Neuronal stem cell (in vitro differentiated cells): ENCODE results near the gene TMEM250.

Source experiments
- DNase-seq: peaks from one replicate; pipeline ENCODE4 v3.0.0-alpha.2; 2013; ENCODE audit warnings: low spot score
- H2AFZ ChIP-seq: one replicate; pipeline ENCODE4 v1.6.1; 2013; ENCODE audit warnings: mild to moderate bottlenecking, low read length, inconsistent platforms
- H2AK5ac ChIP-seq: 2 replicates; pipeline ENCODE4 v1.6.1; 2013; ENCODE audit warnings: low read depth, mild to moderate bottlenecking, inconsistent platforms, low read length, moderate library complexity, mixed read lengths
- H2BK120ac ChIP-seq: 2 replicates; pipeline ENCODE4 v1.6.1; 2013; ENCODE audit warnings: low read depth, mild to moderate bottlenecking, inconsistent platforms, low read length, moderate library complexity, mixed read lengths
- H2BK12ac ChIP-seq: one replicate; pipeline ENCODE4 v1.6.1; 2013; ENCODE audit warnings: low read length, inconsistent platforms
- H2BK15ac ChIP-seq: 2 replicates; pipeline ENCODE4 v1.6.1; 2013; ENCODE audit warnings: mild to moderate bottlenecking, low read length, inconsistent platforms, mixed read lengths
- H2BK5ac ChIP-seq: one replicate; pipeline ENCODE4 v1.6.1; 2013; ENCODE audit warnings: inconsistent platforms, mild to moderate bottlenecking, low read length, moderate library complexity
- H3K14ac ChIP-seq: one replicate; pipeline ENCODE4 v1.6.1; 2013; ENCODE audit warnings: low read length, inconsistent platforms
- H3K18ac ChIP-seq: 2 replicates; pipeline ENCODE4 v1.6.1; 2013; ENCODE audit warnings: low read length, inconsistent platforms
- H3K23ac ChIP-seq: 2 replicates; pipeline ENCODE4 v1.6.1; 2013; ENCODE audit warnings: low read depth, mild to moderate bottlenecking, mixed read lengths, low read length, inconsistent platforms; ENCODE audit not compliant: poor library complexity
- H3K27ac ChIP-seq: replicated peaks from 3 replicates; pipeline ENCODE4 v1.5.1; 2013; ENCODE audit warnings: low read length, inconsistent platforms
- H3K27me3 ChIP-seq, 3 experiments: 2 replicates each; pipeline ENCODE4 v1.6.1; 2013; ENCODE audit warnings: low read length in 3 of 3, mild to moderate bottlenecking in 2 of 3, inconsistent platforms in 1 of 3, low read depth in 1 of 3, mixed read lengths in 1 of 3, moderate library complexity in 1 of 3; ENCODE audit not compliant: control insufficient read depth in 3 of 3, insufficient read depth in 3 of 3
- H3K36me3 ChIP-seq, 2 donors: replicated peaks in 1 of 2; 2 replicates each; pipeline ENCODE4 v1.6.1; 2013; ENCODE audit warnings: low read length in 2 of 2; ENCODE audit not compliant: control insufficient read depth in 2 of 2, insufficient read depth in 2 of 2
- H3K4ac ChIP-seq: 2 replicates; pipeline ENCODE4 v1.6.1; 2013; ENCODE audit warnings: inconsistent platforms, mild to moderate bottlenecking, low read length, moderate library complexity
- H3K4me1 ChIP-seq, 2 donors: 1 replicate in 1 of 2; 2 replicates in 1 of 2; pipeline ENCODE4 v1.6.1; 2013; ENCODE audit warnings: low read length in 2 of 2, low read depth in 1 of 2; ENCODE audit not compliant: control insufficient read depth in 2 of 2, insufficient read depth in 1 of 2
- H3K4me2 ChIP-seq: one replicate; pipeline ENCODE4 v1.6.1; 2013; ENCODE audit warnings: mild to moderate bottlenecking, low read length, inconsistent platforms; ENCODE audit not compliant: insufficient read depth, poor library complexity, severe bottlenecking
- H3K4me3 ChIP-seq, 2 donors: 2 replicates each; pipeline ENCODE4 v1.5.1; 2013; ENCODE audit warnings: low read length in 2 of 2, mild to moderate bottlenecking in 2 of 2, inconsistent platforms in 1 of 2, moderate library complexity in 1 of 2
- H3K79me1 ChIP-seq: one replicate; pipeline ENCODE4 v1.6.1; 2013; ENCODE audit warnings: low read depth, mild to moderate bottlenecking, inconsistent platforms, low read length, moderate library complexity
- H3K9ac ChIP-seq: one replicate; pipeline ENCODE4 v1.6.1; 2013; ENCODE audit warnings: mild to moderate bottlenecking, low read depth, low read length, inconsistent platforms; ENCODE audit not compliant: poor library complexity
- H3K9me3 ChIP-seq, 2 donors: replicated peaks in 1 of 2; 2 replicates each; pipeline versions ENCODE3 to v1.6.1; 2013; ENCODE audit warnings: low read length in 2 of 2, mild to moderate bottlenecking in 2 of 2, inconsistent platforms in 1 of 2, low read depth in 1 of 2, mixed read lengths in 1 of 2, moderate library complexity in 1 of 2; ENCODE audit not compliant: control insufficient read depth in 2 of 2, insufficient read depth in 1 of 2
- H4K8ac ChIP-seq: one replicate; pipeline ENCODE4 v1.6.1; 2013; ENCODE audit warnings: low read depth, mild to moderate bottlenecking, inconsistent platforms, low read length, moderate library complexity
- H4K91ac ChIP-seq: one replicate; pipeline ENCODE4 v1.6.1; 2013; ENCODE audit warnings: low read length, low read depth, mild to moderate bottlenecking, inconsistent platforms; ENCODE audit not compliant: poor library complexity
- WGBS, 2 donors: extraction: QIAGEN DNeasy Blood & Tissue Kit; methylation state at CpG; one replicate each; pipeline ENCODE4 v1.1.7; 2013; ENCODE audit warnings: missing lambda C conversion rate in 2 of 2, mixed read lengths in 1 of 2; ENCODE audit not compliant: insufficient read length in 2 of 2, insufficient replicate concordance in 1 of 2; ENCODE audit errors: extremely low coverage in 2 of 2; 5-methylcytosine and 5-hydroxymethylcytosine counted together

Gene TMEM250

GRCh38 chr9:136110082-136111061 lies 8.3 kb downstream of the TMEM250 start:
- peak overlapping the region; percentile 96 for H3K23ac ChIP-seq
- peak overlapping the region; percentile 99 for H2BK120ac ChIP-seq
- H2BK12ac ChIP-seq = peak overlapping the region; percentile 99
- WGBS, 2 donors = no CpG with 5 or more reads among the region's 42 CpGs
- H3K14ac ChIP-seq = peak overlapping the region; percentile 100
- peak overlapping the region; percentile 99 for H3K4ac ChIP-seq
- peak overlapping the region; percentile 97 for H2BK5ac ChIP-seq
- H3K9me3 ChIP-seq = no peaks in the 10 kb centered on the region
- peaks cover 7 to 13% of the 10 kb centered on the region in 2 donors for H3K36me3 ChIP-seq
- peak overlapping the region; percentile 54 for H3K27ac ChIP-seq
- peak overlapping the region; percentile 99 for H3K18ac ChIP-seq
- peak overlapping the region; percentile 71 for H3K4me2 ChIP-seq
- no peak for DNase-seq
- H3K4me3 ChIP-seq = peak overlapping the region in 1 of 2 donors; percentile 52
- peak overlapping the region; percentile 43 for H4K91ac ChIP-seq
- peaks cover 10% of the 10 kb centered on the region for H3K79me1 ChIP-seq
- H4K8ac ChIP-seq = peak overlapping the region; percentile 70
- H3K4me1 ChIP-seq = peaks cover 24 to 38% of the 10 kb centered on the region in 2 donors
- peak overlapping the region; percentile 100 for H2AK5ac ChIP-seq
- H3K27me3 ChIP-seq = peaks cover 0 to 3% (median 0%) of the 10 kb centered on the region in 3 experiments
- H2AFZ ChIP-seq = peak overlapping the region; percentile 51
- peak overlapping the region; percentile 99 for H2BK15ac ChIP-seq
- H3K9ac ChIP-seq = peak overlapping the region; percentile 92

GRCh38 chr9:136109351-136110081 lies 9.2 kb downstream of the TMEM250 start:
- Histone ChIP-seq H2AK5ac (peak overlapping the region; percentile 100), H3K23ac (peak overlapping the region; percentile 96), H4K91ac (peak overlapping the region; percentile 43), H4K8ac (peak overlapping the region; percentile 70), H2BK15ac (peak overlapping the region; percentile 97), H2AFZ (peak overlapping the region; percentile 51), H2BK120ac (peak overlapping the region; percentile 99), H3K9ac (peak overlapping the region; percentile 92), H3K14ac (peak overlapping the region; percentile 67), H3K27ac (peak overlapping the region; percentile 54), H3K4me1 (peaks cover 26 to 47% of the 10 kb centered on the region in 2 donors), H3K79me1 (peaks cover 6% of the 10 kb centered on the region), H3K4me2 (peak overlapping the region; percentile 71), H3K4me3 (peak overlapping the region in 1 of 2 donors; percentile 52), H3K18ac (peak overlapping the region; percentile 99), H3K9me3 (no peaks in the 10 kb centered on the region), H3K36me3 (peaks cover 0 to 4% of the 10 kb centered on the region in 2 donors), H3K27me3 (peaks cover 0 to 11% (median 0%) of the 10 kb centered on the region in 3 experiments), H3K4ac (peak overlapping the region; percentile 99), H2BK12ac (peak overlapping the region; percentile 75), H2BK5ac (peak overlapping the region; percentile 97)
- WGBS, 2 donors = no CpG with 5 or more reads among the region's 48 CpGs
- DNase-seq = no peak

- Histone ChIP-seq H2BK5ac (peak overlapping the region; percentile 97), H3K79me1 (peaks cover 6% of the 10 kb centered on the region), H3K27me3 (peaks cover 0 to 11% (median 0%) of the 10 kb centered on the region in 3 experiments), H2AFZ (peak overlapping the region; percentile 51), H3K4me3 (peak overlapping the region in 1 of 2 donors; percentile 11), H2BK12ac (peak overlapping the region; percentile 93), H3K18ac (peak overlapping the region; percentile 99), H4K8ac (no peak overlapping the region), H2BK120ac (peak overlapping the region; percentile 99), H3K4ac (peak overlapping the region; percentile 26), H3K4me1 (peaks cover 29 to 54% of the 10 kb centered on the region in 2 donors), H3K23ac (peak overlapping the region; percentile 73), H4K91ac (peak overlapping the region; percentile 5), H3K9me3 (no peaks in the 10 kb centered on the region), H3K27ac (no peak overlapping the region), H3K14ac (peak overlapping the region; percentile 94), H3K4me2 (no peak overlapping the region), H2BK15ac (peak overlapping the region; percentile 98), H3K9ac (no peak overlapping the region), H2AK5ac (peak overlapping the region; percentile 93), H3K36me3 (no peaks in the 10 kb centered on the region)
- DNase-seq = no peak
- no CpG with 5 or more reads among the region's 27 CpGs for WGBS, 2 donors
These were observed 9.9 kb downstream of the TMEM250 start for GRCh38 chr9:136108648-136109266.
